Breast epithelium (tissue), 3 donors: ENCODE results near the gene ETV3L.

ENCODE experiments used
- CTCF ChIP-seq, 3 donors: fragments of 450-650 bp; IDR thresholded peaks; one replicate each; pipeline ENCODE4 v1.5.1; 2016 to 2017; ENCODE audit warnings: antibody characterized with exemption in 3 of 3, mild to moderate bottlenecking in 3 of 3, moderate library complexity in 3 of 3
- POLR2A ChIP-seq: fragments of 450-650 bp; IDR thresholded peaks from one replicate; pipeline ENCODE4 v1.6.1; 2016; ENCODE audit warnings: antibody characterized with exemption, mild to moderate bottlenecking, moderate library complexity

- TF ChIP-seq POLR2A = no peak
- TF ChIP-seq CTCF (IDR thresholded peaks at IDR 0.05) = no peak
These were observed 46.6 kb upstream of the ETV3L start for GRCh38 chr1:157146244-157146643.
